Spleen (tissue), 11 donors: ENCODE results near the gene IQGAP2. TPM values are rescaled to one million over a fixed set of nuclear protein-coding genes. Genes with fewer than 3 reads are reported as not detected.

Experiments
- DNase-seq: peaks from one replicate; pipeline ENCODE4 v3.0.0-alpha.2; 2020
- H3K27ac ChIP-seq, 8 donors: fragments of 200-600 bp; sonication (generic) in 7 of 8; 1 replicate in 4 of 8; 2 replicates in 4 of 8; pipeline versions ENCODE4 v1.5.0 to v1.8.0; 2016 to 2021; ENCODE audit warnings: inconsistent platforms in 4 of 8, mild to moderate bottlenecking in 4 of 8, moderate library complexity in 1 of 8
- H3K27me3 ChIP-seq, 7 donors: fragments of 200-600 bp; sonication (generic) in 6 of 7; replicated peaks in 1 of 7; 1 replicate in 4 of 7; 2 replicates in 3 of 7; pipeline versions ENCODE4 v1.5.0 to v1.8.0; 2016 to 2021; ENCODE audit warnings: inconsistent platforms in 3 of 7, mild to moderate bottlenecking in 1 of 7
- H3K36me3 ChIP-seq, 6 donors: fragments of 200-600 bp; sonication (generic) in 5 of 6; 1 replicate in 4 of 6; 2 replicates in 2 of 6; pipeline versions ENCODE4 v1.5.0 to v1.8.0; 2016 to 2021; ENCODE audit warnings: inconsistent platforms in 2 of 6
- H3K4me1 ChIP-seq, 6 donors: fragments of 200-600 bp; sonication (generic) in 5 of 6; 1 replicate in 3 of 6; 2 replicates in 3 of 6; pipeline versions ENCODE4 v1.5.0 to v1.8.0; 2016 to 2021; ENCODE audit warnings: inconsistent platforms in 3 of 6
- H3K4me3 ChIP-seq, 8 donors: fragments of 200-600 bp; sonication (generic) in 7 of 8; 1 replicate in 4 of 8; 2 replicates in 4 of 8; pipeline versions ENCODE4 v1.5.0 to v1.8.0; 2016 to 2021; ENCODE audit warnings: inconsistent platforms in 4 of 8, mild to moderate bottlenecking in 4 of 8, moderate library complexity in 2 of 8
- H3K9me3 ChIP-seq, 8 donors: fragments of 200-600 bp; sonication (generic) in 7 of 8; 1 replicate in 4 of 8; 2 replicates in 4 of 8; pipeline versions ENCODE4 v1.5.0 to v1.8.0; 2016 to 2021; ENCODE audit warnings: inconsistent platforms in 4 of 8
- CTCF ChIP-seq, 11 experiments: fragments of 200-600 bp in 7 of 11; fragments of 450-650 bp in 4 of 11; sonication (generic) in 4 of 11; IDR thresholded peaks in 8 of 11; conservative IDR thresholded peaks in 3 of 11; 1 replicate in 7 of 11; 2 replicates in 4 of 11; pipeline versions ENCODE4 v1.4.0 to v1.8.0; 2016 to 2021; ENCODE audit warnings: antibody characterized with exemption in 11 of 11, inconsistent platforms in 4 of 11, mild to moderate bottlenecking in 1 of 11
- POLR2A ChIP-seq, 3 donors: fragments of 450-650 bp; IDR thresholded peaks; one replicate each; pipeline ENCODE4 v1.5.1; 2017; ENCODE audit warnings: antibody characterized with exemption in 3 of 3, mild to moderate bottlenecking in 1 of 3
- POLR2AphosphoS5 ChIP-seq, 3 donors: sonication (generic); formaldehyde crosslinking; IDR thresholded peaks; one replicate each; pipeline ENCODE4 v1.5.1; 2017; ENCODE audit warnings: antibody characterized with exemption in 3 of 3
- WGBS, 5 donors: extraction: QIAGEN DNeasy Blood & Tissue Kit in 3 of 5; methylation state at CpG; one replicate each; pipeline versions ENCODE4 v1.1.5 to v1.1.7; 2013 to 2018; 5-methylcytosine and 5-hydroxymethylcytosine counted together
- intact Hi-C: fragments of 100-400 bp; cut with DNase I; formaldehyde crosslinking; loops from one replicate; pipeline ENCODE4 v1.15.0; 2023; ENCODE audit warnings: low total_unique reads
- polyA plus RNA-seq, 3 donors: library from polyadenylated mRNA; stranded (reverse); fragments of 200-250 nt; gene quantifications; one replicate each; pipeline ENCODE4 v1.2.1, GENCODE V29; 2013
- total RNA-seq, 7 donors: library from RNA; depleted of rRNA in 3 of 7; stranded (reverse); fragments of >200 nt in 3 of 7; fragmentation: NEBNext Ultra II Directional in 4 of 7; extraction: Animal tissue kit (Norgen Biotek cat#: 25700) in 4 of 7; gene quantifications; one replicate each; pipeline versions ENCODE4 v1.1.0 to v1.2.1, GENCODE V29; 2016 to 2021
- donor health status: healthy with polysubstance abuse.
- donor health status: DM: no; HTN: no; CAD: no; lungs with moderate emphysema.
- donor health status: DM: no; HTN: no; CAD: no.
- donor health status: Bipolar disorder and iron deficiency.
- donor health status: healthy.
- donor health status: DM: no; HTN: no; CAD: no.
- donor health status: DM: yes; HTN: yes; CAD: no.

IQGAP2 gene
- total and polyA plus RNA-seq, 10 donors = 9.3 to 83.6 (median 52.8) TPM

- H3K4me3 ChIP-seq = no peak overlapping the region
- peaks cover 0 to 15% (median 4%) of the 10 kb centered on the region in 6 donors for H3K4me1 ChIP-seq
- 84 to 95% (median 92%) methylated on average over 6 of the region's 6 CpGs for WGBS, 5 donors
- no peaks in the 10 kb centered on the region for H3K9me3 ChIP-seq
- TF ChIP-seq CTCF (IDR thresholded peaks at IDR 0.05 in 8 of 11, conservative IDR thresholded peaks at IDR 0.05 in 3 of 11) (no peak), POLR2A (IDR thresholded peaks at IDR 0.05) (no peak), POLR2AphosphoS5 (IDR thresholded peaks at IDR 0.05) (no peak)
- peaks cover 0 to 93% (median 11%) of the 10 kb centered on the region in 6 donors for H3K36me3 ChIP-seq
- DNase-seq = no peak
- no peaks in the 10 kb centered on the region for H3K27me3 ChIP-seq
- intact Hi-C loops = no loop called here
- no peak overlapping the region for H3K27ac ChIP-seq
These were observed 261.0 kb downstream of the IQGAP2 start for GRCh38 chr5:76664079-76664478.

GRCh38 chr5:76667495-76667894, 264.4 kb downstream of the IQGAP2 start:
- H3K9me3 ChIP-seq = no peaks in the 10 kb centered on the region
- intact Hi-C loops = no loop called here
- H3K4me1 ChIP-seq = no peaks in the 10 kb centered on the region
- TF ChIP-seq POLR2A (IDR thresholded peaks at IDR 0.05) = no peak
- no peaks in the 10 kb centered on the region for H3K27me3 ChIP-seq
- no peak overlapping the region for H3K4me3 ChIP-seq
- H3K27ac ChIP-seq = no peak overlapping the region
- DNase-seq = no peak
- 75 to 85% (median 80%) methylated on average over 2 of the region's 2 CpGs for WGBS, 5 donors
- peaks cover 0 to 93% (median 14%) of the 10 kb centered on the region in 6 donors for H3K36me3 ChIP-seq

GRCh38 chr5:76669245-76669644, 266.2 kb downstream of the IQGAP2 start:
- H3K4me3 ChIP-seq = no peak overlapping the region

GRCh38 chr5:76670508-76670907, 267.4 kb downstream of the IQGAP2 start:
- no peak overlapping the region for H3K27ac ChIP-seq
- intact Hi-C loops = no loop called here
- no peak for DNase-seq
- 62 to 84% (median 72%) methylated on average over 3 of the region's 3 CpGs for WGBS, 5 donors
- TF ChIP-seq POLR2AphosphoS5 (IDR thresholded peaks at IDR 0.05) = no peak
- no peak for TF ChIP-seq CTCF (IDR thresholded peaks at IDR 0.05 in 8 of 11, conservative IDR thresholded peaks at IDR 0.05 in 3 of 11)
- TF ChIP-seq POLR2A (IDR thresholded peaks at IDR 0.05) = no peak
- H3K36me3 ChIP-seq = peaks cover 0 to 98% (median 20%) of the 10 kb centered on the region in 6 donors
- H3K27me3 ChIP-seq = no peaks in the 10 kb centered on the region
- no peak overlapping the region for H3K4me3 ChIP-seq
- H3K9me3 ChIP-seq = no peaks in the 10 kb centered on the region
- no peaks in the 10 kb centered on the region for H3K4me1 ChIP-seq

More at GRCh38 chr5:76669245-76669644, 266.2 kb downstream of the IQGAP2 start:
- Histone ChIP-seq H3K27me3 (no peaks in the 10 kb centered on the region), H3K27ac (no peak overlapping the region), H3K4me1 (no peaks in the 10 kb centered on the region), H3K9me3 (no peaks in the 10 kb centered on the region), H3K36me3 (peaks cover 0 to 98% (median 15%) of the 10 kb centered on the region in 6 donors)
- WGBS, 5 donors = 94 to 98% (median 96%) methylated on average over 5 of the region's 5 CpGs
- DNase-seq = no peak
- TF ChIP-seq CTCF (IDR thresholded peaks at IDR 0.05 in 8 of 11, conservative IDR thresholded peaks at IDR 0.05 in 3 of 11) (no peak), POLR2A (IDR thresholded peaks at IDR 0.05) (no peak), POLR2AphosphoS5 (IDR thresholded peaks at IDR 0.05) (no peak)
- intact Hi-C loops = no loop called here

GRCh38 chr5:76672242-76672641, 269.2 kb downstream of the IQGAP2 start:
- Histone ChIP-seq H3K4me1 (no peaks in the 10 kb centered on the region), H3K9me3 (no peaks in the 10 kb centered on the region), H3K27ac (peak overlapping the region in 1 of 8 donors; percentile 5), H3K27me3 (no peaks in the 10 kb centered on the region), H3K4me3 (no peak overlapping the region), H3K36me3 (peaks cover 0 to 96% (median 23%) of the 10 kb centered on the region in 6 donors)
- TF ChIP-seq POLR2A (IDR thresholded peaks at IDR 0.05) = no peak
- TF ChIP-seq POLR2AphosphoS5 (IDR thresholded peaks at IDR 0.05) = no peak
- TF ChIP-seq CTCF (IDR thresholded peaks at IDR 0.05 in 8 of 11, conservative IDR thresholded peaks at IDR 0.05 in 3 of 11) = no peak
- no peak for DNase-seq
- intact Hi-C loops = no loop called here
- 66 to 92% (median 74%) methylated on average over 2 of the region's 2 CpGs for WGBS, 5 donors
